PC-9 (cell line): Measurements from ENCODE around the gene MYO18B.

ENCODE experiments used
- EZH2 ChIP-seq: fragments of 200-600 bp; sonication (generic); IDR thresholded peaks from 2 replicates; pipeline ENCODE4 v1.8.0; 2017; ENCODE audit warnings: antibody characterized with exemption, low read depth
- TF ChIP-seq, protein P1 (sequence below): fragments of 200-600 bp; sonication (generic); conservative IDR thresholded peaks from 2 replicates; pipeline ENCODE4 v1.6.1; 2017; ENCODE audit warnings: mixed run types, antibody characterized with exemption, mild to moderate bottlenecking, moderate library complexity

DNA sequence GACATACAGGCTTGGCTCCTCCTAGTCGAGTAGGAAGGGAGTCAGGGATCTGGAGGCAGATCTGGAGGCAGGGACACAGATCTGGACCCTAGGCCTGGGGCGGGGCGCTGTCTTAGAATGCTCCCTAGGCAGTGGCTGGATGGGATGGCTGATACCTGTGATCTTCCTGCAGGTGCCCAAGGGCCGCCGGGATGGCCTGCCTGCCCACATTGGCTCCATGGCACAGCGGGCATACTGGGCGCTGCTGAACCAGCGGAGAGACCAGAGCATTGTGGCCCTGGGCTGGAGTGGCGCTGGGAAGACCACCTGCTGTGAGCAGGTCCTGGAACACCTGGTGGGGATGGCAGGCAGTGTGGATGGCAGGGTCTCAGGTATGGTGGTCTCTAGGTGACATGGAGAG, 35.4 kb downstream of the MYO18B start:
- TF ChIP-seq, protein P1, sequence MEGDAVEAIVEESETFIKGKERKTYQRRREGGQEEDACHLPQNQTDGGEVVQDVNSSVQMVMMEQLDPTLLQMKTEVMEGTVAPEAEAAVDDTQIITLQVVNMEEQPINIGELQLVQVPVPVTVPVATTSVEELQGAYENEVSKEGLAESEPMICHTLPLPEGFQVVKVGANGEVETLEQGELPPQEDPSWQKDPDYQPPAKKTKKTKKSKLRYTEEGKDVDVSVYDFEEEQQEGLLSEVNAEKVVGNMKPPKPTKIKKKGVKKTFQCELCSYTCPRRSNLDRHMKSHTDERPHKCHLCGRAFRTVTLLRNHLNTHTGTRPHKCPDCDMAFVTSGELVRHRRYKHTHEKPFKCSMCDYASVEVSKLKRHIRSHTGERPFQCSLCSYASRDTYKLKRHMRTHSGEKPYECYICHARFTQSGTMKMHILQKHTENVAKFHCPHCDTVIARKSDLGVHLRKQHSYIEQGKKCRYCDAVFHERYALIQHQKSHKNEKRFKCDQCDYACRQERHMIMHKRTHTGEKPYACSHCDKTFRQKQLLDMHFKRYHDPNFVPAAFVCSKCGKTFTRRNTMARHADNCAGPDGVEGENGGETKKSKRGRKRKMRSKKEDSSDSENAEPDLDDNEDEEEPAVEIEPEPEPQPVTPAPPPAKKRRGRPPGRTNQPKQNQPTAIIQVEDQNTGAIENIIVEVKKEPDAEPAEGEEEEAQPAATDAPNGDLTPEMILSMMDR = no peak
- TF ChIP-seq EZH2 = no peak
